GM19468 (cell line): Measurements from ENCODE around the gene ARID1A.
A peak's percentile ranks its signal among the peaks of the same experiment; 100 is the strongest.

Experiments
- ATAC-seq: cut with Tn5 transposase; IDR thresholded peaks from one replicate; pipeline ENCODE4 v1.9.1; 2021; ENCODE audit warnings: mild to moderate bottlenecking, moderate library complexity, moderate number of reproducible peaks; ENCODE audit not compliant: unreplicated experiment; ENCODE audit errors: extremely low read depth

Gene ARID1A

GRCh38 chr1:26814893-26815292 lies 119.1 kb downstream of the ARID1A start:
- ATAC-seq, result no peak

DNA sequence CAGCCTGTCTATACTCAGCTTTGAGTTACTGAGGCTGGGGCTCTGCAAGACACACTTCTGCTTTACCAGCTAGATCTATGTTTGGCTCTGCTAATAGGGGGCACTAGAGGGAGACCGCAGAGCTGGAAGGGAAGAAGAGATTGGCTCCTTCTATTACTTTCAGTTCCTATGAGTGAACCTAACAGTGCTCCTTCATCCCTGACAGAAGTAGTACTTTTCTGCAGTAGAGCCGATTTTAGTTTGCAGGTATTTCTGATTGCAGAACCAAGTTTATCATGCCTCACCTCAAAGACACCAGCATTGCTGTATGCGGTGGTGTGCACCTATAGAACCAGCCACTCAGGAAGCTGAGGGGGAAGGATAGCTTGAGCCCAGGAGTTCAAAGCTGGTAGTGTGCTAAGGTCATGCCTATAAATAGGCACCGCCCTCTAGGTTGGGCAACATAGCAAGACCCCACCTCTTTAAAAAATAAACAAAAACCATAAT lies 125.0 kb downstream of the ARID1A start:
- peak; percentile 60 for ATAC-seq

DNA sequence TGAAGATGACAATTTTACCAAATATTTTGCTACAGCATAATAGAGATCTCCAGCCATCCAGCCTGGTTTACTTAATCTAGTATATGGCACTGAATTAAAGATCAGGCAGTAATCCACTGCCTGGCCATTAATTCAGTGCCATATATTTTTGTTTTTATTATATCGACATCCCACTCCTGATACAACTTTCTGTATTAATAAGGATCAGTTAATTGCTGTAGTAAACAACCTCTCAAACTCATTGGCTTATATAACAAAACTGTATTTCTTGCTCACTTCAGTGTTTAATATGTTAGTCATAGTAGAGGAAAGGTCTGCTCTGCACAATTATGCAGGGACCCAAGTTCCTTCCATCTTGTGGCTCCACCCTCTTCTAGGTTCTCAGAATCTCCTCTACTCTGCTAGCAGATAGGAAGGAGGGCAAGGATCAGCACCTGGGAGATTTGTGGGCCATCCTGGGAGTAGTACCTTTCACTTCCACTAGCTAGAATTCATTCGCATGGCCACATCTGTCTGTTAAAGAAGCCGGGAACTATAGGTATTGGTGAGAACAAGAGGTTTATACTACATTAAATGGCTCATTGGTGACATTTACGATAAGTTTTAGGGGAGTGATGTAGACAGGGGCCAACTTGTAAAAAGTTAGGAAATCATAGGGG lies 127.1 kb downstream of the ARID1A start:
- ATAC-seq, result no peak

- ATAC-seq, result no peak
These were observed 128.9 kb downstream of the ARID1A start for GRCh38 chr1:26824731-26825130.

DNA sequence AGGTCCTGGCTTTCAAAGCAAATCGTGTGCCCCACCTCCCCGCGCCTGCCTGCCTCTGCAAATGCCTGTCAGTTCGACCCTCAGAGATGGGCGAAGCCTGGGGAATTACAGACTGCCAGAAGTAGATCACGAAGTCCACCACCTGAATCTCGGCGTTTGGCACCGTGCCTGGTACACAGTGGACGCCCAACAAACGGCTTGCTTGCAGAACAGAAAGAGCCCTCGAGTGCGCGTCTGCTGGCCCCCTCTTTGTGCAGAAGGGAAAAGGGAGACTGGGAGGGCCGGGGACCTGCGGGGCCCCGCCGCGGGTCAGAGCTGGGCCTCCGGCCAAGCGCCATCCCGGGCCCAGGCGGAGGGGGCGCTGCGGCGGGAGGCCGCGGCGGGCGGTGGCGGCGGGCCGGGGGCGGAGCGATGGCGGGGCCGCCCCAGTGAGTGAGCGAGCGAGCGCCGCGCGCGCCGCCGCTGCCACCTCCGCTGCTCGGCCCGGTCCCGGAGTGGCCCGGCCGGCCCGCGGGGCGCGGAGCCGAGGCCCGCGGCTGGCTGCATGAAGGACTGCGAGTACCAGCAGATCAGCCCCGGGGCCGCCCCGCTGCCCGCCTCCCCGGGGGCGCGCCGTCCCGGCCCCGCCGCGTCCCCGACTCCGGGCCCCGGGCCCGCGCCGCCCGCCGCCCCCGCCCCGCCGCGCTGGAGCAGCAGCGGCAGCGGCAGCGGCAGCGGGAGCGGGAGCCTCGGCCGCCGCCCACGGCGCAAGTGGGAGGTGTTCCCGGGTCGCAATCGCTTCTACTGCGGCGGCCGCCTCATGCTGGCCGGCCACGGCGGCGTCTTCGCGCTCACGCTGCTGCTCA lies 130.7 kb downstream of the ARID1A start, which contains the start of gene ZDHHC18:
Gene ZDHHC18 (plus strand): TSS at position 428 of the 845 bp plus-strand sequence. CDS start 117 bp downstream, at position 545.
- ATAC-seq, result peak; percentile 26

DNA sequence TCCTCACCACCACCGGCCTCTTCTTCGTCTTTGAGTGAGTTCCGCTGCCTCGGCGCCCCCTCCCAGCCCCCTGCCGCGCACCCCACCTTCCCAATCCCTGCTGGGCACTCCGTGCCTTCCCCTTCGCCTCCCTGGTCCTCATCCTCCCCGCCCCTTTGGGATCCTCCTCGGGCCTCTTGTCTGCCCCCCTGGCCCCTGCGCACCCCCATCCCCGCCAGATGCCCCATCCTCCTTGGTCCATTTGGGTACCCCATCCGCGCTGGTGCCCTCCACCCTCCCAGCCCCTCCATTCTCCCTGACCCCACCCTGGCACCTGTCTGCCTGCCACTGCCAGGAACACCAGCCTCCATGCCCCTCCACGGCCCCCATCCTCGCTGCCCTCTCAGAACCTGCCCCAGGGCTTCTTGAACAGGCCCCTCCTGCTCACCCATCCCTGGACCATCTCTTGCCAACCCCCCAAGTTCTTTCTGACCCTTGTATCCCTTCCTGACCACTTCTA lies 131.3 kb downstream of the ARID1A start:
- no peak for ATAC-seq

GRCh38 chr1:26827663-26828062 lies 131.8 kb downstream of the ARID1A start:
- no peak for ATAC-seq

DNA sequence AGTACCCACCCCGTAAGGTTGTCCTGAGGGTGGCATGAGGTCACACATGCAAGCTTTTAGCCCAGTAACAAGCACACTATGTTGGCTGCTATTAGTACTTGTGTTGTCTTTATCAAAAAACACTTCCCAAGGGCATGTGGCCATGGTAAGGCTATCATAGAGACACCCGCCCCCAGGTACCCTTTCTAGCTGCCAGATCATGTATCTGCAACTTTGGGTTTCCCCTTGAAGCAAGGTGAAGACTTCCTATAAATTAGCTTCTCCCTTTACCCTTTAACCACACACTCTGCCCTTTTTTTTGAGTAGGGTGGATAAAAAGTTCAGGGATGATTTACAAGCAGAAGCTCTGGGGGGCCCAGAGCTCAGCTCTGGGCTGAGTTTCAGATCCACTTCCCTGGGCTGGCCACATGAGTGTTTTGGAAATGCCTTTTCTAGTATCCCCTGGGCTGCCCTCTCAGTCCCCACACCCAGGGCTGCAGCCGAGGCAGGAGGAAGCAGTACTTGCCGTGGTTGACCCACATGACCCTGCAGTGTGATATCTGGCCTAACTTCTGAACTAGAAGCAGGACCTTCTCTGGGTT lies 132.7 kb downstream of the ARID1A start:
- ATAC-seq, result no peak

- ATAC-seq, result no peak
These were observed 133.5 kb downstream of the ARID1A start for GRCh38 chr1:26829184-26829911.

DNA sequence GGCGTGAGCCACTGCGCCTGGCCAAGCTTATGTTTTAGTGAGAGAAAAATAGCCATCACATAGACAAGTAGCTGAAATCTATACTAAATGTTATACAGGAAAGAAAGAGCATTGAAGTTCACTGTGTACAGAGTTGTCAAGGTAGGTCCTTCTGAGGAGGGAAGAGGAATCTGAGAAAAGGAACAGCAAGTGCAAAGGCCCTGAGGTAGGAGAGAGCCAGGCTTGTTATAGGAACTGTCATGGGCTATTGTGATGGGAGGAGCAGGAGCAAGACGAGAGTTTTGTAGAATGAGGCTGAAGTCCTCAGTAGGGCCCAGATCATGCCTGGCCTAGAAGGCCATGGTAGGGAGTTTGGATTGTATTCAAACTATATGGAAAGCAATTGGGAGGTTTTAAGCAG lies 135.2 kb downstream of the ARID1A start:
- no peak for ATAC-seq
